Measurements from ENCODE around the gene DPM2. TPM values are rescaled to one million over a fixed set of nuclear protein-coding genes. Genes with fewer than 3 reads are reported as not detected.

The DPM2 gene
- total and polyA plus RNA-seq, 7 experiments from 2014 or later = 29.1 to 84.4 (median 39.5) TPM

GRCh38 chr9:127892831-127893230, 44.8 kb downstream of the DPM2 start:
- peaks cover 2 to 26% (median 11%) of the 10 kb centered on the region in 7 donors for H3K4me1 Mint-ChIP-seq
- peaks cover 29 to 72% (median 56%) of the 10 kb centered on the region in 5 donors for H3K36me3 Mint-ChIP-seq
- H3K4me3 Mint-ChIP-seq = no peak overlapping the region
- Histone ChIP-seq H3K27ac (ENCODE audit: low read depth, low read length) (no peak overlapping the region), H3K36me3 (ENCODE audit: control insufficient read depth in 2 of 3, insufficient read depth in 3 of 3, low read length in 3 of 3) (peaks cover 25 to 83% (median 26%) of the 10 kb centered on the region in 3 experiments), H3K4me3 (ENCODE audit: low read length) (no peak overlapping the region), H3K9me3 (ENCODE audit: control insufficient read depth in 2 of 3, low read length in 3 of 3) (peaks cover 0 to 23% (median 3%) of the 10 kb centered on the region in 3 experiments), H3K4me1 (ENCODE audit: control insufficient read depth in 2 of 2, insufficient read depth in 2 of 2, low read length in 2 of 2) (peaks cover 3 to 5% of the 10 kb centered on the region in 2 donors), H3K27me3 (ENCODE audit: control insufficient read depth in 2 of 2, insufficient read depth in 2 of 2, low read length in 2 of 2) (no peaks in the 10 kb centered on the region)
- ChIA-PET POLR2A (no interaction called here), CTCF (no interaction called here)
- H3K9me3 Mint-ChIP-seq = peaks cover 0 to 36% (median 10%) of the 10 kb centered on the region in 11 donors
- intact Hi-C loops (cut with micrococcal nuclease) = no loop called here
- H3K27ac Mint-ChIP-seq = peak overlapping the region in 5 of 9 donors; percentile 4 to 50 (median 43)
- DNase-seq (no peak), ATAC-seq (no peak)
- no peaks in the 10 kb centered on the region for H3K27me3 Mint-ChIP-seq

GRCh38 chr9:127890053-127890452, 47.6 kb downstream of the DPM2 start:
- peaks cover 33 to 69% (median 40%) of the 10 kb centered on the region in 5 donors for H3K36me3 Mint-ChIP-seq
- peak overlapping the region in 3 of 9 donors; percentile 33 to 83 (median 58) for H3K27ac Mint-ChIP-seq
- no peak for DNase-seq
- POLR2A ChIA-PET = interaction anchor here (0.9 to 1.4 kb wide), 3 partner anchors 12 to 27 kb away, joined by 3 to 4 read pairs (median 4); partner anchors contain the start of gene ST6GALNAC4
- Histone ChIP-seq H3K4me3 (ENCODE audit: low read length) (no peak overlapping the region), H3K9me3 (ENCODE audit: control insufficient read depth in 2 of 3, low read length in 3 of 3) (peaks cover 0 to 14% (median 3%) of the 10 kb centered on the region in 3 experiments), H3K36me3 (ENCODE audit: control insufficient read depth in 2 of 3, insufficient read depth in 3 of 3, low read length in 3 of 3) (peaks cover 31 to 92% (median 35%) of the 10 kb centered on the region in 3 experiments), H3K27me3 (ENCODE audit: control insufficient read depth in 2 of 2, insufficient read depth in 2 of 2, low read length in 2 of 2) (no peaks in the 10 kb centered on the region), H3K4me1 (ENCODE audit: control insufficient read depth in 2 of 2, insufficient read depth in 2 of 2, low read length in 2 of 2) (no peaks in the 10 kb centered on the region), H3K27ac (ENCODE audit: low read depth, low read length) (no peak overlapping the region)
- intact Hi-C loops (cut with micrococcal nuclease) = no loop called here
- no peak for ATAC-seq
- H3K9me3 Mint-ChIP-seq = peaks cover 0 to 25% (median 7%) of the 10 kb centered on the region in 11 donors
- H3K4me1 Mint-ChIP-seq = peaks cover 0 to 19% (median 10%) of the 10 kb centered on the region in 7 donors
- H3K4me3 Mint-ChIP-seq = no peak overlapping the region
- H3K27me3 Mint-ChIP-seq = no peaks in the 10 kb centered on the region
- CTCF ChIA-PET = interaction anchor here (0.6 to 1.5 kb wide), 3 partner anchors 9 to 155 kb away, joined by 3 to 5 read pairs (median 3); partner anchors contain the start of genes ST6GALNAC6 and TOR2A

DNA sequence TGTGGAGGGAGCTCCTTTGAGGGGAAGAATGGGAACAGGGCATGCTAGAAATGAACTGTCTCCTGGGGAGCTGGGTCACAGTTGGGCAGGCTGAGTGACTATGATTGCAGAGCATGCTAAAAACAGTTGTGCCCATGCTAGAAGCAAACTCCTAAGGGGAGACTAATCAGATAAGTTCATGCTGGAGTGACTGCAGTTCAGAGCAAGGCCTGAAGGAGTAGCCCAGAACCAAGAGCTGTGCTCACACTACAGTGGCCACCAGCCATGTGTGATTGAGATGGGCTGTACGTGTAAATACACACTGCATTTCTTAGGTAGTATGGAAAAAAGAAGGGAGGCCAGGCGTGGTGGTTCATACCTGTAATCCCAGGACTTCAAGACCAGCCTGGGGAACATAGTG, 49.9 kb downstream of the DPM2 start:
- Mint-ChIP-seq H3K27ac (no peak overlapping the region), H3K27me3 (no peaks in the 10 kb centered on the region), H3K9me3 (peaks cover 0 to 4% (median 0%) of the 10 kb centered on the region in 11 donors), H3K4me1 (peaks cover 0 to 20% (median 16%) of the 10 kb centered on the region in 7 donors), H3K4me3 (no peak overlapping the region), H3K36me3 (peaks cover 12 to 56% (median 17%) of the 10 kb centered on the region in 5 donors)
- Histone ChIP-seq H3K36me3 (ENCODE audit: control insufficient read depth in 2 of 3, insufficient read depth in 3 of 3, low read length in 3 of 3) (peaks cover 13 to 78% (median 16%) of the 10 kb centered on the region in 3 experiments), H3K9me3 (ENCODE audit: control insufficient read depth in 2 of 3, low read length in 3 of 3) (no peaks in the 10 kb centered on the region), H3K27me3 (ENCODE audit: control insufficient read depth in 2 of 2, insufficient read depth in 2 of 2, low read length in 2 of 2) (no peaks in the 10 kb centered on the region), H3K4me3 (ENCODE audit: low read length) (no peak overlapping the region), H3K27ac (ENCODE audit: low read depth, low read length) (no peak overlapping the region), H3K4me1 (ENCODE audit: control insufficient read depth in 2 of 2, insufficient read depth in 2 of 2, low read length in 2 of 2) (no peaks in the 10 kb centered on the region)
- DNase-seq (peak in 1 of 9 donors; percentile 7), ATAC-seq (no peak)
- ChIA-PET CTCF (interaction anchor here (1.0 kb wide), 1 partner anchor 18 kb away, joined by 3 read pairs; no protein-coding TSS in a partner anchor), POLR2A (interaction anchor here (1.1 kb wide), 1 partner anchor 9 kb away, joined by 3 read pairs; no protein-coding TSS in a partner anchor)
- intact Hi-C loops (cut with micrococcal nuclease) = no loop called here

DNA sequence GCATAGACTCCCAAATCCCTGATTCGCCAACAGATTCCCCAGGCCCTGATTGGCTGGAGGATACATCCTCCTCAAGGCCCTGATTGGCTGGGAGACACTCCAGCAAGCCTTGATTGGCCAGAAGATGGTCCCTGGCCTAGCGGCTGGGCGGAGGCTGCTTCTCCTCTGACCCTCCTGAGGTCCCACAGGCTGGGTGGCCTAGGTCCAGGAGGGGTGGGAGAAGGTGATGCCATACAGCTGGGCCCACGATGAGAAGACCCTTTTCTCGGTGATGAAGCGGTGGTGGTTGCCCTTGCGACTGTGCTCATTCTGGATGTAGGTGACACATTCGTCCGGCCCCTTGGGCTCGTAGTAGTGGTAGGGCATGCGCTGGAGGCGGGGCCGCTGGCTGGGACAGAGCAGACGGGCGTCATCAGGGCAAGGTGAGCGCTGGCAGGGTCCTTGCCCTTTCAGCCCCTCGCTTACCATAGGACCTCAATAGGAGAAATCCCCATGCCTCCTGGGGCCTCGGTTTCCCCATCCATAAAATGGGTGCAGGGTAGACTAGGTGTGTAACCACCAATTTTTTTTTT, 51.2 kb downstream of the DPM2 start:
- peak in 1 of 9 donors; percentile 2 for DNase-seq
- intact Hi-C loops (cut with micrococcal nuclease) = no loop called here
- Mint-ChIP-seq H3K4me3 (no peak overlapping the region), H3K27me3 (no peaks in the 10 kb centered on the region), H3K9me3 (no peaks in the 10 kb centered on the region), H3K4me1 (peaks cover 0 to 21% (median 15%) of the 10 kb centered on the region in 7 donors), H3K36me3 (peaks cover 7 to 48% (median 8%) of the 10 kb centered on the region in 5 donors), H3K27ac (peak overlapping the region in 1 of 9 donors; percentile 41)
- Histone ChIP-seq H3K4me1 (ENCODE audit: control insufficient read depth in 2 of 2, insufficient read depth in 2 of 2, low read length in 2 of 2) (no peaks in the 10 kb centered on the region), H3K9me3 (ENCODE audit: control insufficient read depth in 2 of 3, low read length in 3 of 3) (no peaks in the 10 kb centered on the region), H3K4me3 (ENCODE audit: low read length) (no peak overlapping the region), H3K36me3 (ENCODE audit: control insufficient read depth in 2 of 3, insufficient read depth in 3 of 3, low read length in 3 of 3) (peaks cover 7 to 67% (median 13%) of the 10 kb centered on the region in 3 experiments), H3K27me3 (ENCODE audit: control insufficient read depth in 2 of 2, insufficient read depth in 2 of 2, low read length in 2 of 2) (no peaks in the 10 kb centered on the region), H3K27ac (ENCODE audit: low read depth, low read length) (no peak overlapping the region)
- ChIA-PET POLR2A (interaction anchor here (0.8 kb wide), 1 partner anchor 30 kb away, joined by 3 read pairs; no protein-coding TSS in a partner anchor), CTCF (interaction anchor here (1.0 kb wide), 1 partner anchor 16 kb away, joined by 3 read pairs; no protein-coding TSS in a partner anchor)
- no peak for ATAC-seq

DNA sequence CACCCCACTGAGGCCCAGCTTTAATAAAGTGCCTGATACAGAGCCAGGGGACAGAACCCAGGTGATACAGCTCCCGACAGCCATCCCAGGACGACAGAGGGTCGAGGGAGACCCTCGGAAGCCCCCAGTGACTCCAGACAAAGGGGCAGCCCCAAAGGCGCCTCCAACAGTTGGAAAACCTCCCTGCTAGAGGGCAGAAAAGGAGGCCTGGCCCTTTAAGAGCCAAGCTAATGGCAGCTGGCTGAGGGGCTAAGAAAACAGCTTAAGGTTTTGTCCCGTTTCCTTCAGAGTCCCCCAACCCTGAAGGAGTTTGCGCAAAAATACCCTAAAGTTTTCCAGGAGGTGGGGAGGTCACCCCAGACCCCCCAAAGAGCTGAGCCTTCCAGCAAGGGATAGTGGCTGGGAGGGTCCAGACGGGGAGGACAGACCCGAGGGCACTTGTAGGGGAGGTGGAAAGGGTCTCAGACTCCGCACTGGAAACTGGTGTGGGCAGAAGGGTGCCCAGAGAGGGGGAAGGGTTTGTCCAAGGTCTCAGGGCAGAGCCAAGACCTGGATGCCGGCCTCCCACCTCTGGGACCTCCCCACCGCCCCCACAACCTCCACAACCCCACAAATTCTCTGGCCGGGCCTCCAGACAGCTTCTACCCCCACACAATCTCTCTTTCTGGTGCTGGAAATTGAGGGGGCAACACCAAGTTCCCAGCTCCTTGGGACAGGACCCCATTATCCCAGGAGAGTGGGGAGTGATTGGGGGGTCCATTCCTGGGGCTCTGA, 52.0 kb downstream of the DPM2 start:
- ATAC-seq (no peak), DNase-seq (no peak)
- Histone ChIP-seq H3K9me3 (ENCODE audit: control insufficient read depth in 2 of 3, low read length in 3 of 3) (no peaks in the 10 kb centered on the region), H3K27me3 (ENCODE audit: control insufficient read depth in 2 of 2, insufficient read depth in 2 of 2, low read length in 2 of 2) (no peaks in the 10 kb centered on the region), H3K36me3 (ENCODE audit: control insufficient read depth in 2 of 3, insufficient read depth in 3 of 3, low read length in 3 of 3) (peaks cover 7 to 59% (median 13%) of the 10 kb centered on the region in 3 experiments), H3K4me1 (ENCODE audit: control insufficient read depth in 2 of 2, insufficient read depth in 2 of 2, low read length in 2 of 2) (no peaks in the 10 kb centered on the region), H3K4me3 (ENCODE audit: low read length) (no peak overlapping the region), H3K27ac (ENCODE audit: low read depth, low read length) (no peak overlapping the region)
- Mint-ChIP-seq H3K9me3 (no peaks in the 10 kb centered on the region), H3K4me1 (peaks cover 0 to 19% (median 14%) of the 10 kb centered on the region in 7 donors), H3K27me3 (no peaks in the 10 kb centered on the region), H3K36me3 (peaks cover 4 to 40% (median 8%) of the 10 kb centered on the region in 5 donors), H3K27ac (peak overlapping the region in 1 of 9 donors; percentile 21), H3K4me3 (no peak overlapping the region)
- POLR2A ChIA-PET = interaction anchor here (1.2 to 1.5 kb wide), 3 partner anchors 16 to 81 kb away, joined by 3 to 6 read pairs (median 5); no protein-coding TSS in a partner anchor
- CTCF ChIA-PET = interaction anchor here (1.4 kb wide), 1 partner anchor 25 kb away, joined by 3 read pairs; no protein-coding TSS in a partner anchor
- intact Hi-C loops (cut with micrococcal nuclease) = no loop called here
